Lung (tissue), 12 donors: ENCODE results near the gene FNDC10. TPM values are rescaled to one million over a fixed set of nuclear protein-coding genes. Genes with fewer than 3 reads are reported as not detected.

Source experiments
- ATAC-seq: fragments of 200-7000 bp; cut with Tn5 transposase; one replicate; pipeline ENCODE4 v1.9.1; 2020; ENCODE audit warnings: moderate number of reproducible peaks; ENCODE audit not compliant: insufficient read depth, low FRiP score
- DNase-seq, 3 donors: peaks; one replicate each; pipeline ENCODE4 v3.0.0-alpha.2; 2013 to 2017
- H3K27ac ChIP-seq, 2 donors: one replicate each; pipeline ENCODE4 v1.5.1; 2013; ENCODE audit warnings: mild to moderate bottlenecking in 2 of 2, moderate library complexity in 2 of 2, control low read depth in 1 of 2, inconsistent platforms in 1 of 2, low read depth in 1 of 2, low read length in 1 of 2
- H3K27me3 ChIP-seq, 3 donors: one replicate each; pipeline ENCODE4 v1.5.1; 2013; ENCODE audit warnings: low read length in 2 of 3; ENCODE audit not compliant: control insufficient read depth in 3 of 3, insufficient read depth in 3 of 3
- H3K36me3 ChIP-seq, 4 donors: one replicate each; pipeline ENCODE4 v1.5.1; 2013; ENCODE audit warnings: low read length in 4 of 4, mild to moderate bottlenecking in 1 of 4, moderate library complexity in 1 of 4; ENCODE audit not compliant: control insufficient read depth in 4 of 4, insufficient read depth in 4 of 4
- H3K4me1 ChIP-seq, 5 donors: one replicate each; pipeline ENCODE4 v1.5.1; 2013; ENCODE audit warnings: low read length in 5 of 5, mild to moderate bottlenecking in 2 of 5, moderate library complexity in 1 of 5; ENCODE audit not compliant: control insufficient read depth in 5 of 5, insufficient read depth in 5 of 5
- H3K4me3 ChIP-seq: one replicate; pipeline ENCODE4 v1.5.1; 2013; ENCODE audit warnings: mild to moderate bottlenecking, control low read depth, moderate library complexity
- H3K9ac ChIP-seq, 2 donors: one replicate each; pipeline ENCODE4 v1.5.1; 2013; ENCODE audit warnings: low read length in 2 of 2, control low read depth in 1 of 2; ENCODE audit not compliant: insufficient read depth in 1 of 2
- H3K9me3 ChIP-seq, 4 donors: one replicate each; pipeline ENCODE4 v1.5.1; 2013; ENCODE audit warnings: low read length in 3 of 4, mild to moderate bottlenecking in 1 of 4, moderate library complexity in 1 of 4; ENCODE audit not compliant: control insufficient read depth in 4 of 4, insufficient read depth in 3 of 4
- WGBS, 2 donors: extraction: QIAGEN DNeasy Blood & Tissue Kit; methylation state at CpG; one replicate each; pipeline ENCODE4 v1.1.7; 2013; 5-methylcytosine and 5-hydroxymethylcytosine counted together
- polyA plus RNA-seq, 2 donors: library from polyadenylated mRNA; stranded (reverse); fragments of 200-250 nt; gene quantifications; one replicate each; pipeline ENCODE4 v1.2.1, GENCODE V29; 2013
- total RNA-seq, 2 donors: library from RNA; depleted of rRNA in 1 of 2; stranded (reverse); fragments of >200 nt in 1 of 2; gene quantifications; one replicate each; pipeline ENCODE4 v1.2.1, GENCODE V29; 2014 to 2021
- TF ChIP-seq, protein P1 (sequence below): IDR thresholded peaks from 2 replicates; pipeline ENCODE4 v1.5.1; 2012; ENCODE audit warnings: mild to moderate bottlenecking; ENCODE audit errors: control extremely low read depth, extremely low read depth
- donor health status: control.
- donor health status: control.
- donor health status: Bipolar disorder and iron deficiency.
- donor health status: healthy.
- donor health status: DM: yes; HTN: yes; CAD: no.

The FNDC10 gene
- total and polyA plus RNA-seq, 4 donors = 0.40 to 12.8 (median 6.6) TPM

DNA sequence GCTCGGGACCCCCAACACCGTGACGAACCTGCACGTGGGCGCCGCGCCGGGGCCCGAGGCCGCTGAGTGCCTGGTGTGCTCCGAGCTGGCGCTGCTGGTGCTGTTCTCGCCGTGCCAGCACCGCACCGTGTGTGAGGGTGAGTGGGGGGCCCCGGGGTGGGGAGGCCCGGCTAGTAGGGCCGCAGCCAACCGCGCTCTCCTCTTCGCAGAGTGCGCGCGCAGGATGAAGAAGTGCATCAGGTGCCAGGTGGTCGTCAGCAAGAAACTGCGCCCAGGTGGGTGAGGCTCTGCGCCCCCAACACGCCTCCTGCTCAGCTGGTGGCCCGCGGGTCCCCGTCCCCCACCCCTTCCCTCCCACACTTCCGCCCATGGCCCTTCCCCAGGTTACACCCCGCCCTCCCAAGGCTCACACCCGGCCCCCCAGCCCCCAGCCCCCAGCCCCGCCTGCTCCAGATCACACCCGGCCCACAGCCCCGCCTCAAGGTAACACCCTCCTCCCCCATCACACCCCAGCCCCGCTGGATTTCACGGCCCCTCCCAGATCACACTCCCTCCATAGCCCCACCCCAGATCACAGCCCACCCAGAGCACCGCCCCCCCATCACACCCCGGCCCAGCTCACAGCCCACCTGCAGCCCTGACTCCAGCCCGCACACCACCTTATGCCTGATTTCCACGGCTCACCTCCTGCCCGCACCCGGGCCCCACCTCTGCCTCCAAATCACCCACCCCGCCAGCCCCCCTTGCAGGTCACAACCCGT, 29.7 kb upstream of the FNDC10 start:
- Histone ChIP-seq H3K4me1 (peaks cover 0 to 6% (median 0%) of the 10 kb centered on the region in 5 donors), H3K9me3 (peaks cover 0 to 4% (median 0%) of the 10 kb centered on the region in 4 donors), H3K4me3 (no peak overlapping the region), H3K36me3 (peaks cover 0 to 18% (median 6%) of the 10 kb centered on the region in 4 donors), H3K27ac (no peak overlapping the region), H3K27me3 (peaks cover 0 to 5% (median 0%) of the 10 kb centered on the region in 3 donors), H3K9ac (no peak overlapping the region)
- TF ChIP-seq, protein P1, sequence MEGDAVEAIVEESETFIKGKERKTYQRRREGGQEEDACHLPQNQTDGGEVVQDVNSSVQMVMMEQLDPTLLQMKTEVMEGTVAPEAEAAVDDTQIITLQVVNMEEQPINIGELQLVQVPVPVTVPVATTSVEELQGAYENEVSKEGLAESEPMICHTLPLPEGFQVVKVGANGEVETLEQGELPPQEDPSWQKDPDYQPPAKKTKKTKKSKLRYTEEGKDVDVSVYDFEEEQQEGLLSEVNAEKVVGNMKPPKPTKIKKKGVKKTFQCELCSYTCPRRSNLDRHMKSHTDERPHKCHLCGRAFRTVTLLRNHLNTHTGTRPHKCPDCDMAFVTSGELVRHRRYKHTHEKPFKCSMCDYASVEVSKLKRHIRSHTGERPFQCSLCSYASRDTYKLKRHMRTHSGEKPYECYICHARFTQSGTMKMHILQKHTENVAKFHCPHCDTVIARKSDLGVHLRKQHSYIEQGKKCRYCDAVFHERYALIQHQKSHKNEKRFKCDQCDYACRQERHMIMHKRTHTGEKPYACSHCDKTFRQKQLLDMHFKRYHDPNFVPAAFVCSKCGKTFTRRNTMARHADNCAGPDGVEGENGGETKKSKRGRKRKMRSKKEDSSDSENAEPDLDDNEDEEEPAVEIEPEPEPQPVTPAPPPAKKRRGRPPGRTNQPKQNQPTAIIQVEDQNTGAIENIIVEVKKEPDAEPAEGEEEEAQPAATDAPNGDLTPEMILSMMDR = no peak
- 38 to 62% methylated on average over 43 to 48 of the region's 48 CpGs for WGBS, 2 donors
- DNase-seq (no peak), ATAC-seq (no peak)

DNA sequence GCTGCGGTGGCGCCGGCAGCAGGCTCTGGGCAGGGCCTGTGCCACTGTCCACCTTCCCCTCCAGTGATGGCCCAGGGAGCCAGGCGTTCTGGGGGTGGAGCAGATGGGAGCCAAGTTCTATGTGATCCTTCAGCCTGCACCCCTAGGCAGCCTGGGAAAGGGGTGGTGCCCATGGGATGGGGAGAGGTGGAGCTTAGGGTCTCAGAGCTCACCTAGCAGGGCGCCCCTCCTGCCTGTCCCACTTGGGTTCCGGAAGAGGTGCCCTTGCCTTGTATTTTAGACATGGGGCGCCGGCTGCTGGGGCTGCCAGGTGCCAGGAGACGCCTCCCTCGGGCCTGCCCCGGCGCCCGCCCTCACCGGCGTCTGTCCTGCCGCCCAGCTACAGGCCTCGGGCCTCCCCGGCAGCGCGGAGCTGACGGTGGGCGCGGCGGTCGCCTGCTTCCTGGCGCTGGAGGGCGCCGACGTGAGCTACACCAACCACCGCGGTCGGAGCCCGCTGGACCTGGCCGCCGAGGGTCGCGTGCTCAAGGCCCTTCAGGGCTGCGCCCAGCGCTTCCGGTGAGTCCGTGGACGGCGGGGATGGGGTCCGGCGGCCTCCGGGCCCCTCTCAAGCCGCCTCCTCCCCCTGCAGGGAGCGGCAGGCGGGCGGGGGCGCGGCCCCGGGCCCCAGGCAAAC, 29.0 kb upstream of the FNDC10 start:
- no peak overlapping the region for H3K4me3 ChIP-seq

GRCh38 chr1:1627829-1628753, 28.2 kb upstream of the FNDC10 start:
- DNase-seq (no peak), ATAC-seq (no peak)
- Histone ChIP-seq H3K9me3 (peaks cover 0 to 4% (median 0%) of the 10 kb centered on the region in 4 donors), H3K9ac (no peak overlapping the region), H3K4me3 (no peak overlapping the region), H3K36me3 (peaks cover 0 to 21% (median 9%) of the 10 kb centered on the region in 4 donors), H3K27ac (no peak overlapping the region), H3K4me1 (peaks cover 0 to 9% (median 0%) of the 10 kb centered on the region in 5 donors), H3K27me3 (peaks cover 0 to 5% (median 0%) of the 10 kb centered on the region in 3 donors)
- 95 to 96% methylated on average over 53 of the region's 53 CpGs for WGBS, 2 donors
- TF ChIP-seq, protein P1 = no peak

More for the DNA sequence above, 29.0 kb upstream of the FNDC10 start:
- H3K27ac ChIP-seq = no peak overlapping the region
- H3K36me3 ChIP-seq = peaks cover 0 to 19% (median 8%) of the 10 kb centered on the region in 4 donors
- peaks cover 0 to 4% (median 0%) of the 10 kb centered on the region in 4 donors for H3K9me3 ChIP-seq
- TF ChIP-seq, protein P1 = no peak
- H3K27me3 ChIP-seq = peaks cover 0 to 5% (median 0%) of the 10 kb centered on the region in 3 donors
- no peak for ATAC-seq
- no peak for DNase-seq
- 32 to 62% methylated on average over 38 to 53 of the region's 53 CpGs for WGBS, 2 donors
- H3K4me1 ChIP-seq = peaks cover 0 to 9% (median 0%) of the 10 kb centered on the region in 5 donors
- no peak overlapping the region for H3K9ac ChIP-seq
